ENCODE results near the gene HNRNPA2B1. TPM values are rescaled to one million over a fixed set of nuclear protein-coding genes. Genes with fewer than 3 reads are reported as not detected.

The HNRNPA2B1 gene
- total RNA-seq, 4 donors from 2014 or later = 123 to 362 (median 208) TPM

DNA sequence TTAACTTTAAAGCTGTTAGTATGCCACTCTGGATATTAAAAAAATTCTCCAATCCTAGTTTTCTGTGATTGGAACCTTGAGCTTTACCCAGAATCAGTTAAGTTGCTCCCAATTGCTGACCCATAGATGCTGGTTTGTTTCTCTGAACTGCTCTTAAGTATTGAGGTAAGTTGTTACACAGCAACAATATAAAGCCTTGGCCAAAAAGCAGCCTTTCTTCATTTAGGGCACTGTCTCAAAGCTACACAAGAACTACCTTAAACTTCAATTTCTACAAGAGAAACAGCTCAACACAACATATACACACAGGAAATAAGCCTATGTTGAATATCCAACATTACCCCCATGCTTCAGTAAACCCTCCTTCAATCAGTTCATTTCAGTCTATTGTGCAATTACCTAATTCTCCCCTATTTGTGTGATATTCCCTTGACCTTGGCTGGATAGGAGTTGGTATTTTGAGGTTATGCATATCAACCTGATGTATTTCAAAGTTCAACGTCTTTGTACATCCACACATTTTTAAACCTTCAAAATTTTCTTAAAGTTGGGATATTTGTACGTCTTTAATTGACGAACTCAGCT is 11.5 kb downstream of the HNRNPA2B1 start:
- TF ChIP-seq CTCF (IDR thresholded peaks at IDR 0.05) (no peak), POLR2A (IDR thresholded peaks at IDR 0.05) (no peak), EP300 (IDR thresholded peaks at IDR 0.05; ENCODE audit: low read depth) (no peak), POLR2AphosphoS5 (IDR thresholded peaks at IDR 0.05) (peak in 1 of 3 donors; percentile 12)
- Histone ChIP-seq H3K9me3 (no peaks in the 10 kb centered on the region), H3K4me1 (peaks cover 16 to 31% (median 19%) of the 10 kb centered on the region in 4 donors), H3K27me3 (no peaks in the 10 kb centered on the region), H3K4me3 (no peak overlapping the region), H3K36me3 (peaks cover 0 to 57% (median 26%) of the 10 kb centered on the region in 4 donors), H3K27ac (no peak overlapping the region)
- in situ Hi-C loops (cut with MboI; ENCODE audit: low pct_ligation_motif_present in 1 of 4, low pct_unique_long_range_greater_than_20kb in 1 of 4, low sequenced_read_pairs in 3 of 4) = loop anchor here in 2 of 4 donors (25.0 kb wide), 1 partner anchor 973 kb away; the partner anchor contains the start of genes HOXA10 (in 2 of the 2), HOXA3 (in 2 of the 2), HOXA7 (in 2 of the 2) and HOXA9 (in 2 of the 2)
- intact Hi-C loops (cut with DNase I; ENCODE audit: low total_unique reads) = no loop called here
- WGBS, 2 donors (ENCODE audit: low coverage in 1 of 2) = 83 to 88% methylated on average over 3 of the region's 3 CpGs
- DNase-seq = no peak

DNA sequence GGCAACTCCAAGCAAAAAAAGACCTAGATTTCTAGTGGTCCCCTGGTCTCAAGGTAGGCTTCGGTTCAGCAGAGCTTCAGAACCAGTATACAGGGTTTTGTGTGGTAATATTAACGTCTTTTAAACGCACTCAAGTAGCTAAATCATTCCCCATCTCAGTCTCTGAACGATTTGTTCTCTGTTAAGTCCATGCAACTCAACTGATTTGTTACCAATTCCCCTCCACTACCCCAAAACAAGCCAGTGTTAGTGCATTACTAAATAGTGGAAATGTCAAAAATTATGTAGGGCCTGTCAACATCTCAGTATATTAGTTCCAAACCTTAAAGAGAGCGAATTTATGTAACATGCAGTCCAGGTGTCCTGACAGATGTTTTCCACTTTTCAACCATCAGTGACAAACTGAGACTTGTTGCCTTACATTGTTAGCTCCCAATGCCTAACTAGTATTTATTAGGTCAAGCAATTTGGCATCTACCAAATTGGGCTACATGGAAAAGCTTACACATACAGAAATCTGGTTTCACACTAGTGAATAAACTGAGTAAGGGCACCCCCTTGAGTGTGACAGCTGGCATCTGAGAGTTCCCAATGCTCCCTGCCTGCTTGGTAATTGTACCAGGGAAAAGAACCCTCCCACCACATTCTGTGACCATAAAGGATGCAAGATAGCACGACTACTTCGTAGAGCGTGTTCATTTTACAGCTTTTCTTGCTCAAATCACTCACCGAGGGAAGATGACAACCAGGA is 12.2 kb downstream of the HNRNPA2B1 start:
- intact Hi-C loops (cut with DNase I; ENCODE audit: low total_unique reads) (no loop called here), in situ Hi-C loops (cut with MboI; ENCODE audit: low pct_ligation_motif_present in 1 of 4, low pct_unique_long_range_greater_than_20kb in 1 of 4, low sequenced_read_pairs in 3 of 4) (loop anchor here in 2 of 4 donors (25.0 kb wide), 1 partner anchor 974 kb away; the partner anchor contains the start of genes HOXA10 (in 2 of the 2), HOXA3 (in 2 of the 2), HOXA7 (in 2 of the 2) and HOXA9 (in 2 of the 2))
- 81 to 89% methylated on average over 9 of the region's 9 CpGs for WGBS, 2 donors (ENCODE audit: low coverage in 1 of 2)
- Histone ChIP-seq H3K27me3 (no peaks in the 10 kb centered on the region), H3K36me3 (peaks cover 0 to 50% (median 22%) of the 10 kb centered on the region in 4 donors), H3K4me3 (no peak overlapping the region), H3K4me1 (peaks cover 10 to 24% (median 14%) of the 10 kb centered on the region in 4 donors), H3K27ac (no peak overlapping the region), H3K9me3 (no peaks in the 10 kb centered on the region)
- DNase-seq = no peak
- no peak for TF ChIP-seq EP300 (IDR thresholded peaks at IDR 0.05; ENCODE audit: low read depth)
- no peak for TF ChIP-seq CTCF (IDR thresholded peaks at IDR 0.05)

DNA sequence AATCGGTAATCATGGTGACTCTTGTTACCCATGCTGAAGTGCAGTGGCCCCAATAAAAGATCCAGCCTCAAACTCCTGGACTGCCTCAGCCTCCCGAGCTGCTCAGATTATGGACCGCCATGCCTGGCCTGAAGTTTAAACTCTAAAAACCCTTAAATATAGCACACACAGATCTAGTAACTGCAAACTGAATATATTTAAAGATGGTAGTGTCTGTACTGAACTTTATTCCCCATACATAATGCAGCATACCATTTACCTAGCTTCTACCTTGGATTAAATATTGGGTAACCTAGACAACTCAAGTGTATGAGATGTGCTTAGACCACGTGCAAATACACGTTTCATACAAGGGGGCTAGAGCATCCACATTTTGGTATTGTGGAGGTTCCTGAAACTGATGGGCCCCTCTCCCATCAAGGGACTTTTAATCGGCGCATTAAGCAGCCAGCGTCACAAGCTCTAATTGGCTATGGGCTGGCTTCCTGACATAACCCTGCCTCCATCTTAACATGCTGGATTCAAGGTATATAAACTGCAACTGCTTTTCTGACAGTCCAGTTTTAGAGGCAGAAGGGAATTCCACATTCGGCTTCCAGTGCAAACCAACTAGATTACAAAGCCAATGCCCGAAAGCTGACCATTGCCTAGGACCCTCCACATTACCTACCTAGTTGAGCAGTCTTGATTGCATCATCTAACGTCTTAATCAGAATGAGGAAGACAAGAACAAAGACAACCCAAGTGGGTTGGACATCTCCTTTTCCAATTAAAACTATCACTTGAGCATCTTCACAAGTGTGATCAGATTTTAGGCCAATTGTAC is 13.0 kb downstream of the HNRNPA2B1 start:
- no peaks in the 10 kb centered on the region for H3K9me3 ChIP-seq
- H3K36me3 ChIP-seq = peaks cover 0 to 42% (median 17%) of the 10 kb centered on the region in 4 donors
- TF ChIP-seq EP300 (IDR thresholded peaks at IDR 0.05; ENCODE audit: low read depth) (no peak), CTCF (IDR thresholded peaks at IDR 0.05) (no peak), POLR2A (IDR thresholded peaks at IDR 0.05) (peak; percentile 23), POLR2AphosphoS5 (IDR thresholded peaks at IDR 0.05) (peak in 2 of 3 donors; percentile 26 to 51)
- no peaks in the 10 kb centered on the region for H3K27me3 ChIP-seq
- in situ Hi-C loops (cut with MboI; ENCODE audit: low pct_ligation_motif_present in 1 of 4, low pct_unique_long_range_greater_than_20kb in 1 of 4, low sequenced_read_pairs in 3 of 4) (loop anchor here in 2 of 4 donors (25.0 kb wide), 1 partner anchor 975 kb away; the partner anchor contains the start of genes HOXA10 (in 2 of the 2), HOXA3 (in 2 of the 2), HOXA7 (in 2 of the 2) and HOXA9 (in 2 of the 2)), intact Hi-C loops (cut with DNase I; ENCODE audit: low total_unique reads) (no loop called here)
- H3K4me1 ChIP-seq = peaks cover 2 to 16% (median 6%) of the 10 kb centered on the region in 4 donors
- H3K4me3 ChIP-seq = no peak overlapping the region
- 57 to 75% methylated on average over 6 to 11 of the region's 11 CpGs for WGBS, 2 donors (ENCODE audit: low coverage in 1 of 2)
- no peak overlapping the region for H3K27ac ChIP-seq
- no peak for DNase-seq

Data from transverse colon (tissue), 4 donors.